ENCODE data around the gene KIF17.
"Not testable (repeated sequence)": the region's sequence is repeated elsewhere in the genome, so short reads cannot be mapped to it uniquely, and the experiment has no call there.

KIF17 gene

DNA sequence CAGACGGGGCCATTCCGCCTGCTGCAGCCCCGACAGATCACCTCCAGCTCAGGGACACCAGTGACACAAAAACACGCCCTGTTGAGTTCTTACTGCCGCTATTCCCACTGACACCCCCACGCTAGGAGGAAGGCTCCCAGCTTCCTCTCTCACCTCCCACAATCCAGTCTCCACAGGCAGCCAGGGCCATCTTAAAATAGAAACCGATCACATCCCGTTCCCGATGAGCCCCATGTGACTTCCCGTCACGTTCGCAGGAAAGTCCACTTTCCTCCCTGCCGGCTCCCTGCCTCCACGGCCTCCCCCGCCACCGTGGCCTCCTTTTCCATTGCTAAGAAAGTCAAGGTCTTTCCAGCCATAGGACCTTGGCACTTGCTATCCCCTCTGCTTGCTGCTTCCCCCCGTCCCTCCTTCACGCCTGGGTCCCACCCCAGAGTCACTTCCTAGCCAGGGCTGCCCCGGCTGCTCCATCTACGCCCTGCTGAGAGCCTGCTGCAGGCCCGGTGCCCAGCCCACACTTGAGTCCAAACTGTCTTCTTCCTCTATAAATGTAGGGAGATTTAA is 32.6 kb downstream of the KIF17 start:
- DNase-seq, result no peak

DNA sequence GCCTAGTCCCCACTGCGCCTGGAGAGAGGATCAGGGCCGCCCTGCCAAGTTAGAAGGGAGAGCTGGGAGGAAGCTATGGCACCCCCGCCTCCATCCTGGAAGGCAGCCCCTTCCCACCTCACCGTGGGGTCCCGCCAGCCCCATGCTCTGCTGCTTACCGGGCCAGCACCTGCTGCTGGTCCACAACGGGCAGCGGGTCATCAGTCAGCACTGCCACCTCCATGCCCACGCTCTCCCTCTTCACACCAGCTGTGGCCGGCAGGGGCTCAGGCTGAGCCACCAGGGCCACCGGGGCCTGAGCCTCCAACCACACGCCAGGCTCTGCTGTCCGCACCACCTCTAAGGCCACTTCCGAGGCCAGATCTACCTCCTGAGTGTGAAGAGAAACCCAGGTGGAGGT is 33.2 kb downstream of the KIF17 start:
- DNase-seq, result no peak

DNA sequence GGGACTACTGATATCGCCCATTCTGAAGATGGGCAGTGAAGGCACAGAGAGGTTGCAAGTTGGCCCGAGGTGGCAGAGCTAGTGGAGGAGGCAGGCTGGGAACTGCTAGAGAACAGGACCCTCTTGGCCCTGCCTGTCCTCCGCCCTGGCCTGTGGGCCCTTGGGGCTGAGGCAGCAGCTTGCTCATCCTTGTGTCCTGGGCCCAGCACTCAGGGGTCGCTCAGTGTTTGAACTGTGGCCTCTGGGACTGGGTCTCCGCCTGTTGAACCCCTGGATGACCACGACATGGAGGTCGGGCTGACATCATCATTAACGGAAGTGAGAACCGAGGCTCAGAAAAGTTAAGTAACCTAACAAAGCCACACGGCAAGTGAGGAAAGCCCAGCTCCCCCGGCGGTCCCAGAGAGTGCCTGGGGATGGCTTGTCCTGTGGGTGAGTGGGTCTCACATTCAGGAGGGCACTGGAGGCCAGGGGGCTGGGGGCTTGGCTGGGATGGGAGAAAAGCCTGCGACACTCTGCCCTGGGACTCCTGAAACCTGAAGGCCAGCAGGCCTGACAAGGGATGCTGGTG is 33.7 kb downstream of the KIF17 start:
- DNase-seq, result no peak

DNA sequence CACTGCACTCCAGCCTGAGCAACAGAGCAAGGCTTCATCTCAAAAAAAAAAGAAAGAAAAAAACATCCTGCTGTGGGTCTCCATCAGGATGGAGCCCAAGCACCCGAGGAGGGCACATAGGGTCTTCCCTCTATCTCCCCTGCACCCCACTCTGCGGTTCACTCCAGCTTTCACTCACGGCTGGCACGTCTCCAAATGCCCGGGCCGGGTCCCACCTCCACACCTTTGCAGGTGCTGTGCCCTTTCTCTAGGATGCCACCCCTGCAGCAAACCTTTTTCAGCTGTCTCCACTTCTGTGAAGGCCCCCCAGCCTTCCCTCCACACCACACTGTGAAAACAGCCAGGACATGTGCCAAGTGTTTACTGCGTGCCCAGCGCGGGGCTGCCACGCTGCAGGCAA is 34.2 kb downstream of the KIF17 start:
- DNase-seq, result no peak

DNA sequence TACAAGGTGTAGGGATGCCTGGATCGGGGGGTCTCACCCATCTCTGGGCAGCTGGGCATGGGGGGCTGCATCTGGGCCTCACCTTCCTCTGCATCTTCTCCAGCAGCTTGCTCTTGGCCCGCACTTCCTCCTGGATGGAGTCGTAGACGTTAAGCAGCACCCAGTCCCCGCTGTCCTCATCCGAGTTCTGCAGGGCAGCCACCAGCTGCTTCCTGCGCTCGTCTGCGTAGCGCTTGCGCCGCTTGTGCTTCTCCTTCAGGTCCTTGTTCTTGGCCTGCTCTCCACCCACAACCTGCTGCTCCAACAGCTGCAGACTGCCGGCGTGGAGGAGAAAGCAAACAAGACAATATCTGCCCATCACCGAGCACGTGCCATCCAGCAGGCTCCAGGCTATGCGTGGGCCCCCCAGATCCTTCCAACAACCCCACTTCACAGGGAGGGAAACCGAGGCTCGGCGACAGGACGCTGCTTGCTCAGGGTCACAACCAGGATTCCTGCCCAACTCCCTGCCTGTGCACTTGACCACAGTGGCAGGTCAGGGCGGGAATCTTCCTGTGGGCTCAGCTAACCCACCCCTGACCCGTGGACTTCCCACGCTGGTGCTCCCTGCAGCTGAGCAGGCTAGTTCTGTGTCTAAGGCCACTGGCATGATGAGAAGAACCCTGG is 35.1 kb downstream of the KIF17 start:
- no peak for DNase-seq

DNA sequence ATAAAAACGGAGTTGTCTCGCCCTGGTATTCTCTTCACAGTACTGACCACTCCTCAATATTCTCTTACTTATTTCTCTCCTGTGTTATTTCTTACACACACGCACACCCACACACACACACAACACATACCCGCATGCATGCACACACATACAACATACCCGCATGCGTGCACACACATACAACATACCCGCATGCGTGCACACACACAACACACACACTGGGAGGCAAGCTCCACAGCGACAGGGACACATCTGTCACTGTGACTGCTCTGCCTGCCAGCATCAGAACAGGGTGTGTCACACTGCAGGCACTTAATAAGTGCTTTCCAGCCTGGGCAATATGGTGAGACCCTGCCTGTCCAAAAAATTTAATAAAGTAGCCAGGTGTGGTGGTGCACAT is 35.8 kb downstream of the KIF17 start:
- no peak for DNase-seq

DNA sequence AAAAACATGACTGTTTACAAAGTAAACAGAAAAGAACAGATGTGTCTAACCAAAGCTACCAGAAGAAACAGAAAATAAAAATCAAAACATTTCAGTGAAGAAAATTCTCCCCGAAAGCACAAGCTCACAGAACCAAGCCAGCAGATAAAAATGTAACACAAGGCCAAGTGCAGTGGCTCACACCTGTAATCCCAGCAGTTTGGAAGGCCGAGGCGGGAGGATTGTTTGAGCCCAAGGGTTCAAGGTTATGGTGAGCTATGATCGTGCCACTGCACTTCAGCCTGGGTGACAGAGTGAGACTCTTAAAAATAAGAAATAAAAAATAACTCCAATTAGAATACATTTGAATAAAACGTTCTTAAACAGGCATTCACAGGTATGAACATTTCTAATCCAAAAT is 37.5 kb downstream of the KIF17 start:
- no peak for DNase-seq

DNA sequence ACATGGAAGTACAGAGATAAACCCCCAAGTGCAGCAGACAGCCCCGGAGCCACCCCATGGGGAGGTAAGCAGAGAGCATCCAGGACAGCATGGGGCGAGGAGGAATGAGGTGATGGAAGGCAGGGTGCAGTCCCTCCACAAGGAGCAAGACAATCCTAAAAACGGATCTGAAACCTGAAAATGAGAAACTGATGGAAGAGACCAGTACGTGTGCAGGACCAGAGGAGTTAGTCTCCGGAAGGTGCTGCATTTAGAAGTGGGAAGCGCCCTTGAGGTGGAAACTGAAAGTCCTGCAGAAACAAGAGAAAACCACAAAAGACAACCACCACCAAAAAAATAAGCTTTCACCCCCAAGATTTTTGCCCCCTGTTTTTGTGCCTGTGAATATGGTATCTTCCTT is 39.2 kb downstream of the KIF17 start:
- no peak for DNase-seq

DNA sequence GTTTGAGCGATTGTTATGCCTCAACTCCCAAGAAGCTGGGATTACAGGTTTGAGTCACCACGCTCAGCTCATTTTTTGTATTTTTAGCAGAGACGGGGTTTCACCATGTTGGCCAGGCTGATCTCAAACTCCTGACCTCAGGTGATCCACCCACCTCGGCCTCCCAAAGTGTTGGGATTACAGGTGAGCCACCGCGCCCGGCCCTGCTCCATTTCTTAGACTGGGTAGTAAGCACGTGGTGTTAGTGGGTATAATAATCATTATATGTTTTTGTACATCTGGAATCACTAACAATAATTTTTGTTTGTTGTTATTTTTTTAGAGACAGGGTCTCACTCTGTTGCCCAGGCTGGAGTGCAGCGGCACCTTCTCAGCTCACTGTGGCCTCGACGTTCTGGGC is 44.2 kb downstream of the KIF17 start:
- DNase-seq, result not testable (repeated sequence)

DNA sequence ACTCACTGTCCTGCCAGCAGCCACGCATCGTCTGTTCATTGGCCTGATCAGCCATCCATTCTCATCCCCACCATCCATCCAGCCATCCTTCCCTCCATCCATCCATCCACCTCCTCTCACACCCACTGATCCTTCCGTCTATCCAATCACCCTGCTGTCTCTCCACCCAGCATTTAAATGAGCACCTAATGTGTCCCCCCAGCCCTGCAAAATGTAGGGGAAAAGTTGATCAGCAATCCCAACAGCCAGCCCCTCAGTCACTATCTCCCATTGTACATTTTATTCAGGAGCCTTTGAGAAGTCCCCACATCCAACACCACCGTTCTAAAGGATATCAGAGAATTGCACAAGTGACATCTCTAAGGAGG is 45.6 kb downstream of the KIF17 start:
- DNase-seq, result no peak

DNA sequence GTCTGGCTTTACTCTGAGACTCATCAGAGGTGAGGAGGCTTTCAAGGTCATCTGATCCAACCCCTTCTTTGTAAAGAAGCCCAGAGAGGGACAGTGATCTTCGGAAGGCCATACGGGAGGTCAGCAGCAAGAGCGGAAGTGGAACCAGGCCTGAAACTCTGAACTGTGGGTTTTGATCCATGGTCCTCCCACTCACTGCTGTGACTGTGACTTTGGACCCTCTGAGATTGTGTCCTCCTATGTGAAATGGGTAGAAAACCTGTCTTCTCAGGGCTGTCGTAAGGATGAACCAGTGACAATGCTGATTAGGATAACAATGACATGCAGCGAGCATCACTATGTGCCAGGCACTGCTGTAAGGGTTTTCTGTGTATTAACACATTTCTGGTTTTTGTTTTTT is 46.9 kb downstream of the KIF17 start:
- DNase-seq, result no peak

DNA sequence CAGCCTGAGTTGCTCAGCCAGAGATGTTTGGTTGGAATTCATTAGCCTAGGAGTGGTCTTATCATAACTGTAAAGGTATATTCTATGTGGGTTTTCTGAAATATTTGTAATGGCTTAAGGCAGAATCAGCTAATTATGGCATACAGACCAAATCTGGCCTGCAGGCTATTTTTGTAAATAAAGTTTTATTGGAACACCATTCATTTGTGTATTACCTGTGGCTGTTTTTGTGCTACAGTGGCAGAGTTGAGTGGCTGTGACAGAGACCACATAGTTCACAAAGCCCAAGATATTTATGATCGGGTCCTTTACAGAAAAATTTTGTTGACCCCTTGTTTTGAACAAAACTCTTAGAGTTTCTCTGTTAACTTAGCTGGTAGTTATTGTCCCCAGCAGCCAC is 49.2 kb downstream of the KIF17 start:
- no peak for DNase-seq

DNA sequence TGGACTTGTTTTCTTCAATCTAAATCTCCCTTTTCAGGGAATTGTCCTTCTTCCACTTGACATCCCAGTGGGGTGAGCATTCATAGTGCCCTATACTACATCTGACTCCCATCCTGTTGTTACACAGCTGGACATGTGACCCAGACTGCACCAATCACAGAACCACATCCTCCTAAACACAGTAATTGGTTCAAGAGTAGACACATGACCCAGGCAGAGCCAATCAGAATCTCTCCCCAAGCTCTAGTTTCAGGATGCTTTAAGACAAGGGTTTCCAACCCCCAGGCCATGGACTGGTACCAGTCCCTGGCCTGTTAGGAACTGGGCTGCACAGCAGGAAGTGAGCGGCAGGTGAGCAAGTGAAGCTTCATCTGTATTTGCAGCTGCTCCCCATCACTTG is 51.0 kb downstream of the KIF17 start:
- DNase-seq, result peak; percentile 49

DNA sequence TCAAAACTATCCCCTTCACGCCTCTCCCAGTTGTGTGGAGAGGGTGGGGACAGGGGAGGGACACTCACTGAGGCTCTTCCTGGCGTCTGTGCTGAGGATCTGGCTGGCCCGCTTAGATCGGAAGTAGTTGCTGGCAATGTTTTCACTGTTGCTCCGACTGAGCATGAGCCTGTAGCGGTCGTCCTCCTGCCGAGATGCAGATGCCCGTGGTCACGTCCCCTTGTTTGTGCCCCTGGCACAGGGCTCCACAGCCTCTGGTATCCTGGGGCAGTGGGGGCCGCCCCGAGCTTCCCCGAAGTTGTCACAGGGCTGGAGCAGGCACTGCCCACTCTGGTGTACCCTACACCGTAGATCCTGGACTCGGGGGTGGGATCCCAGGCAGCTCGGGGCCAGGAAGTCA is 51.7 kb downstream of the KIF17 start:
- DNase-seq, result no peak

DNA sequence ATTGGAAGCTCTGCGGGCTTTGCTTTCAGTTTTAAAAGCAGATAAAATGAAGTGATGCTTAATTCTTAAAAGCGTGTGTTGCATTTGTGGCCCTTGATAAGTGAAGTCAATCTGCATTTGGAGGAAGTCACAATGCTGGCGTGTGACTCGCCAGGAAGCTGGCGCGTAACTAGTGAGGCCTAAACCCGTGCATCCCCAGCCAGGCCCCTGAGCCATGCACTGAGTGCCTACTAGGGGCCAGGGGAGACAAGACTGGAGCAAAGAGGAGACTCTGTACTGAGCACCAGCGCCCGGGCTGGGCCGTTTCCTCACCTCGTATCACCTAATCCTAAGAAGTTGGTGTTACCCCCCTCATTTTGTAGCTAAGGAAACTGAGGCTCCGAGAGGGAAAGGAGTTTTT is 52.1 kb downstream of the KIF17 start:
- DNase-seq, result no peak

DNA sequence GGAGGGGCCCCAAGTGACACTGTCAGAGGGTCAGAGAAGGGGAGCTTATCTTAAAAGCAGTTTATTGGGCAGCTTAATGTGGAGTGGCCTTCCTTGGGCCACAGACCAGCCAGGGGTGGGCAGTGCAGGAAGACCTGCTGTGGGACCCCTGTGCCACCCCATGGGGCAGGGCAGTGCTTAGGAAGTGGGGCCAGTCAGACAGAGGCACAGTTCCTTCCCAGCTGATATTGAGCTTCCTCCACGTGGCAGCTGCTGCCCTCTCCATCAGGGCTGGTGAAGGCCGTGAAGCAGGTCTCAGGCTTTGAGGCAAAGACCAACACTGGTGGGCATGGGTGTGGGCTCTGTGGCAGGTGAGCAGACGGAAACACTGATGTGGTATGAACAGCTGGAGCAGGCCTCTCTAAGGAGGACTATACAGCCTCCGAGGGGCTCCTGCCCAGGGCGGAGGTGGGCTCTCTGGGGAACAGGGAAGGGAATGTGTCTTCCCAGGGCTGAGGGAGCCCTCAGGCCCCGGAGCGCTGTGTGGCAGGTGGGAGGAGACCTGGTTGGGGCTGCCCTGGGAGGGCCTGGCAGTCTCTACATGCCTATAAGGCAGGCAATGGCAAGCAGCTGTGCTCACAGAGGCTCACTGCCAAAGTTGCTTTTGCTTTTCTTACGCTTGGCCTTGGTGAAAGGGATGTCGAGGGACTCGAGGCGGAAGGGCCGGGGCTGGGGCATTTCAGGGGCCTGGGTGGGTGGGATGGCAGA is 53.7 kb downstream of the KIF17 start:
- no peak for DNase-seq

DNA sequence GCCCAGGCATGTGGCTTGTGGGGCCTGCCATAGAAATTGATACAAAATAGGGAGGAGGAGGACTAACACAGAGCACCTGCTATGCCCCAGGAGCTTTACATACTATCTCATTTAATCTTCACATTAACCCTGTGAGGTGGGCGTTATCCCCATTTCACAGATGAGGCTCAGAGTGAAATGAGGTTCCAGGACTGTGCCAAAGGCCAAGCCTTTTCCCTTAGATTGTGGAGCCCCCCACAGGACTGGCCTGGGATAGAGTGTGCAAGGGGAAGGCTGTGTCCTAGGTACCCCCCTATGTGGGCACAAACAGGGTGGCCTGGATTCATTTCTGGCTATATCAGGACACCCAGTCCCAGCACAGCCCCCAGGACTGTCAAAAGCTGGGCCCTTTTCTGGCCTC is 54.4 kb downstream of the KIF17 start:
- DNase-seq, result peak; percentile 34

DNA sequence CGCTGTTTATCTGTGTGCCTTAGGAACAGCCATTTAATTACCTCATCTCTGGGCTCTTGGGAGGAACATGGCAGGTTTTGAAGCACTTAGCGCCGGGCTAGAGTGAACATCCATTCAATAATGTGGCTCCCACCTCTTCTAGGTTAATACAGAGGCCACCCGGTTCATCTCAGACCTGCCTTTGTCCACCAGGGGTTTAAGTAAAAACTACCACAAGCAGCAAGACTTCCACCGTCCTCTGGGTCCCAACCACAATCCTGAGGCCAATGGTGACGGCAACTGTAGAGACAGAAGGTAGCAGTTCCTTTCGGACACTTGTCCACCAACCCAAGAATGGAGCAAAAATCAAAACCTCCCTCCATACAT is 55.7 kb downstream of the KIF17 start:
- DNase-seq, result no peak

DNA sequence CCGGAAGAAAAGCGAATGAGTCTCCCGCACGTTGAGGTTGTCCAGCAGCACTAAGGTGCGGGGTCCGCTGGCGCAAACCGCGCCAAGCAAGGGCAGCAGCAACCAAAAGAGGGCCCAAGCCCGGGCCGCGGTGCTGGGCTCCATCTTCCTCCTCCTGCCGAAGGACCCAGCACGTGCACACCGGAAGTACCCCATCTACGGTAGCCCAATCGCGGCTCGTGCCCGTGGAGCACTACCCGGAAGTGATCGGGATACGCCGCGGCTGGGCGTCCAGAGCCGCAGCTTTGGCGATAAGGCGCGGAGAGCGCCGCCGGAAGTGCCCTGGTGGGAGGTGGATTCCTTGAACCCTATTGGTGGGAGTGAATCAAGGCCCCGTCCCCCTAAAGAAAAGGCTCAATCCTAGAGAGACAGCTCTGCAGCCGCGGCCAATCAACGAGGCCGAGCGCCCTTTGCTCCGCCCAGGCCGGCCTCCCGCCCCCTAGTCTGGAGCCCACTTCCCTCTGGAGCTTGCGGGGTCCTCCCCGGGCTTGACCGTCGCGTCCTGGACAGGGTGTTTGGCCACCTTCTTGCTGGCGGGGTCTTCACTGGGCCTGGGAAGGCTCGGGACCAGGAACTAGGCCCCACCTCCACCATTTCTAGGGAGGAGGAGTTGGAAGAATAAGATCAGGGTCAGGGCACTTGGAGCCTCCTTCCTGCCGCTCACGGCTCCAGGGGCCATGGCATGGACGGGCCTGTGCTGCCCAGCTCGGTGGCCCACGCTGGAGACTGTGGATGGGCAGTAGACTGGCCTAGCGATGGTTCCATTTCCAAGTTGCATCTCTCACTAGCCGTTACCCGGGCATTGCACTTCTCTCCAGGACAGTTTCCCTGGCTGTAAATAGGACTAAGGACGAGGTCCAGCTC is 56.3 kb downstream of the KIF17 start, which contains the start of gene DDOST:
Gene DDOST (minus strand): TSS at position 163 of the 903 bp plus-strand sequence. CDS start 19 bp downstream, at position 144.
- peak; percentile 98 for DNase-seq

DNA sequence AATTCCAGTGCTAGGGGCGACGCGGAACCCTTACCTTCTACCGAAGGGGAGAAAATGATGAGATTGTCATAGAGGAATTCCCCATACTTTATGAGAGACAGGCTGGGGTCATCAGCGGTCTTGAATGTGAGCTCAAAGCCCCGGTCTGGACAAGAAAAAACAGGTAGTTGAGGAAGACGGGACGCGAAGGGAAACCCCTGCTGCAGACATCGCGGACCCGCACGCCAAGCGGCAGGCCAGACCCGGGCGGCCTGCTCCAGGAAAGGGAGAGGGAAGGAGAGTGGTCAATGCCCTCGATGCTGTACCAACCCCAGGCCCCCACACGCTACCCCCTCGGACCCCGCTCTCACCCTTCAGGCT is 57.0 kb downstream of the KIF17 start:
- no peak for DNase-seq

DNA sequence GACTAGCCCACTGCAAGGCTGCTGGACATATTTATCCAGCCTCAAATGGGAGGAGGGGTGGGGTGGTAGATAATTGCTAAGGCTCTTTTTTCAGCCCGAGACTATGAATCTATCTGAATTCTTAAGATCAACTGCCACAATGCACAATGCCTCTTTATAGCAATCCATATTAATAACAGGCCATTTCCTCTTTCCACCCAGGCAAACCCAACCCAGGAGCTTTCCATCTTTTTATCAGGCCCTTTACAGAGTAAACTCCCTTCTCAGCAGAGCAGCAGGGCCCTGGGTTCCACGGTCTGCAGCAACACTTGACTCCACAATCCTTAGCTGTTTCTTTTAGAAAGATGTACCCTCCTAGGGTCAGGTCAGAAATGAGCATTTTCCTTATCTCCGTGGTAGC is 57.4 kb downstream of the KIF17 start:
- peak; percentile 25 for DNase-seq

DNA sequence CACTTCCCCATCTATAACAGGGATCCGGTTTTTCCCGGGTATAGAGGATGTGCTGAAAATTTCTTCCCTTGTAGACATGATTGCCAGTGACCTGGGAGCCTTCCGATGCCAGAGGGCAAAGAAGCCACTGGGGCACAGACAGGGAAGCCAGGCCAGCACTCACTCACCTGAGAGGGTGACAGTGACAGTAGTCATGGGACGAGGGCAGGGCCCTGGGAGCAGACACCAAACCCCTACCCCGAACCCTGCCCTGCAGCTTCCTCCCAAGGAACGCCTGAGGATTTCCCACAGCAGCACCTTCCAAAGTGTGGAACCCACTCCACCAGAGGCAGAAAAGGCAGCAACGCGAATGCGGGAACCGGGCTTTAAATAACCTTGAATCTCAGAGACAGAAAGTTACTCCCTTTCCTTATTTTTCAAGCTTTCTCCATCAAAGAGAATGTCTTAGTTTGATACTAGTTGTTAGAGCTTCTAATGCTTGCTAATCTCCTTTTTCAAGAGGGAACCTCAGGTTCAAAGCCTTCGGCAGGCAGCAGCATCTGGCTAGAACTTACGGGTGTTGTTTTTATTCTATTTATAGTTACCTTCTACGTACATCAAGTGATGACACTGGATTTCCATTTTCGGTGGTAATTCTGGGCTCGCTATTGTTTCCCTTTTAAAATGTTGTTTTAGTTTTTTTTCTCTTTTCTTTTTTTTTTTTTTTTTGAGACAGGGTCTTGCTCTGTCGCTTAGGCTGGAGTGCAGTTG is 59.5 kb downstream of the KIF17 start:
- no peak for DNase-seq
